ENCODE results near the gene TNNI3.
"Not testable (repeated sequence)": the region's sequence is repeated elsewhere in the genome, so short reads cannot be mapped to it uniquely, and the experiment has no call there.

The TNNI3 gene

GRCh38 chr19:55112777-55113569 lies 44.6 kb downstream of the TNNI3 start:
- no peak for DNase-seq (ENCODE audit: low spot score)

DNA sequence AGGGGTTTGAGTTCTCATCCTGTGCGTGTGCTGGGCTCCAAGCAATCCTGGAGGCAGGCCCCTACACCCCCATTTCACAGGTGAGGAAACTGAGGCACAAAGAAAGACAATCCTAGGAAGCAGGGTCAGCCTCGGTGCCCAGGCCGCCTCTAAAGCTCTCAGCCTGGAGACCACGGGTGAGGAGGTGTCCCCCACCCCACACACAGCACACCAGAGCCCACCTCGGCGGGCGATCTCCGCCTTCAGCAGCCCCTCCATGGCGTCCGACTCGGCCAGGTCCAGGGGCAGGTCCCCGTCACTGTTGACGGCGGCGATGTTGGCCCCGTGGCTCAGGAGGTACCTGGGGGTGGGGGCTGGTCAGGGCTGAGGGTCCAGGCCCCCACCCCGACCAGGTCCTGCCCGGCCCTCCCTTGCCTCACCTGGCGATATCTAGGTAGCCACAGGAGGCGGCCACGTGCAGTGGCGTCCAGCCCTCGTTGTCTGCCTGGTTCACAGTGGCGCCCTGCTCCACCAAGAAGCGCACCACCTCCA lies 45.2 kb downstream of the TNNI3 start:
- DNase-seq (ENCODE audit: low spot score) = no peak

DNA sequence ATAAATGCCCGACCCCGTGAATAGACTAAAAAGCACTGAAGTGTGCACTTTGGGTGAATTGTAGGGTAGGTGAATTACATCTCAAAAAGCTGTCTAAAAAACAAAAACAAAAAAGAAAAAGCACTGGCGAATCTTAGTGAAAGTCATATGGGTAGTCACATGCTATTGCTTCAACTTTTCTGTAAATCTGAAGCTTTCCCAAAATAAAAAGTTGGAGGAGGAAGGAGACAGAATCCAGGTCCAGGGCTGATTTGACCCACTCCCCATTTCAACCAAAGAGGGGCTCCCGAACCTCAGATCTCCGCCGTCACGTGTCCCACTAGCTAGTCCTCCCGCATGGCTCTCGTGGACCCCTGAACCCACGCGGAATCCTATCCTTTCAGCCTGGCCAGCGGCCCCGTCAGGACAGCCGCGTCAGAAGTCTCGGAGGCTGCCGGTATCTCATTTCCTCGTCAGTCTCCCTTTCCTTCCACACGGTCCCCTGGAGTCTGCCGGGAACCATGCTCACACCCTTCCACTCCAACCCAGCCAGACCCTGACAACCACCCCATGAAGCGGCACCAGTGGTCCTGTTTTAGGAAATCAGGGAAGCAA lies 46.2 kb downstream of the TNNI3 start:
- DNase-seq (ENCODE audit: low spot score) = no peak

GRCh38 chr19:55109527-55110291 lies 47.8 kb downstream of the TNNI3 start:
- no peak for DNase-seq (ENCODE audit: low spot score)

- not testable (repeated sequence) for DNase-seq (ENCODE audit: low spot score)
Observed at GRCh38 chr19:55107252-55107651, 50.3 kb downstream of the TNNI3 start.

DNA sequence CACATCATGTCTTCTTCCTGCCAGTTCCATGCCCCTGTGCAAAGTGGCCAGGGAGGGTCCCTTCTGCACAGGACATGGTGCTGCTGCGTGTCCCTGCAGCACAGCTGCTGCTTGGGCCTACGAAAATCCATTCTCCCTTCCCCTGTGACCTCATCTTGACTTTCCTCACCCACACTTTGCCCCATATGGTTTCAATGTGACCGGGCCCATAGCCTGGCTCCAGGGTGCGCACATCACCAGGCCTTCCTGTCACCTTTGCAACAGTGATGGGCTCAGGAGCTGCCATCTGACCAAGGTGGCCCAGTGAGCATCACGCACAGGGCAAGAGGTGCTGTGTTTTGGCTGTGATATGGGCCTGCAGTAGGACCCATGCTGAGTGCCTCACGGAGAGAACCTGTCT lies 50.9 kb downstream of the TNNI3 start:
- no peak for DNase-seq (ENCODE audit: low spot score)

- DNase-seq (ENCODE audit: low spot score) = no peak
Observed at GRCh38 chr19:55105237-55105636, 52.3 kb downstream of the TNNI3 start.

DNA sequence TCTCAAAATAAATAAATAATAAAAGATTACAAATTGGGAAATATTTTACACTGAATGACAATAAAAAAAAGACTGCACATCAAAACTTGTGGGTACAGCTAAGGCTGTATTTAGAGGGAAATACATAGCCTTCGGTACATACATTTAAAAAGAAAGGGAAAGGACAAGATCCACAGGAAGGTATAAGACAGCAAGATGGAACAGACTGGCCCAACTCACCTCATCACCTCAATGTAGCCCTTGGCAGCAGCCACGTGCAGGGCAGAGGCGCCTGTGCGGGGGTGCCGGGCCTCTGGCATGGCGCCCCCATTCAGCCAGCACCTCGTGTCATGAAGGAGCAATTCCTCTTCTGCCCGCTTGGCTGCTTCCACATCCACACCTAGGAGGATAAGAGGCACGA lies 54.3 kb downstream of the TNNI3 start:
- no peak for DNase-seq (ENCODE audit: low spot score)

Measured in AG08395 (cell line).